Panc1 (cell line): ENCODE results near the gene RCOR1.

Source experiments
- CTCF ChIP-seq: fragments of 450-650 bp; IDR thresholded peaks from 2 replicates; pipeline ENCODE4 v1.5.1; 2017; ENCODE audit warnings: mild to moderate bottlenecking
- POLR2AphosphoS5 ChIP-seq: IDR thresholded peaks from 2 replicates; pipeline ENCODE4 v1.6.1; 2012; ENCODE audit warnings: mild to moderate bottlenecking, low read depth, low read length, moderate library complexity
- REST ChIP-seq, 2 experiments: IDR thresholded peaks; 2 replicates each; pipeline ENCODE4 v1.6.1; 2011 to 2012; ENCODE audit warnings: low read depth in 2 of 2, control low read depth in 1 of 2, low read length in 1 of 2, mild to moderate bottlenecking in 1 of 2, moderate library complexity in 1 of 2; ENCODE audit not compliant: insufficient read depth in 1 of 2
- SIN3A ChIP-seq: IDR thresholded peaks from 2 replicates; pipeline ENCODE4 v1.6.1; 2012; ENCODE audit warnings: low read depth, mild to moderate bottlenecking, low read length, moderate library complexity, borderline replicate concordance; ENCODE audit not compliant: insufficient read depth
- TCF7L2 ChIP-seq: IDR thresholded peaks from 2 replicates; pipeline ENCODE4 v1.6.1; 2011; ENCODE audit warnings: mild to moderate bottlenecking, low read depth, low read length, inconsistent platforms

- no peak for TF ChIP-seq CTCF
- no peak for TF ChIP-seq POLR2AphosphoS5
- no peak for TF ChIP-seq REST (IDR thresholded peaks at IDR 0.05; ENCODE audit: insufficient read depth in 1 of 2, low read depth in 2 of 2, low read length in 1 of 2)
- TF ChIP-seq SIN3A, result no peak
- no peak for TF ChIP-seq TCF7L2
These were observed 154.4 kb downstream of the RCOR1 start for GRCh38 chr14:102746634-102747438.
